GM12878 (cell line): ENCODE measurements around the gene CTNNA3.

Experiments
- TAF1 ChIP-seq: IDR thresholded peaks from 2 replicates; pipeline ENCODE4 v1.6.1; 2011; ENCODE audit warnings: mild to moderate bottlenecking, low read depth, low read length, borderline replicate concordance
- TARDBP ChIP-seq: IDR thresholded peaks from 2 replicates; pipeline ENCODE4 v1.6.1; 2016; ENCODE audit warnings: borderline replicate concordance
- ZBED1 ChIP-seq: IDR thresholded peaks from 2 replicates; pipeline ENCODE4 v1.6.1; 2016; ENCODE audit warnings: borderline replicate concordance

DNA sequence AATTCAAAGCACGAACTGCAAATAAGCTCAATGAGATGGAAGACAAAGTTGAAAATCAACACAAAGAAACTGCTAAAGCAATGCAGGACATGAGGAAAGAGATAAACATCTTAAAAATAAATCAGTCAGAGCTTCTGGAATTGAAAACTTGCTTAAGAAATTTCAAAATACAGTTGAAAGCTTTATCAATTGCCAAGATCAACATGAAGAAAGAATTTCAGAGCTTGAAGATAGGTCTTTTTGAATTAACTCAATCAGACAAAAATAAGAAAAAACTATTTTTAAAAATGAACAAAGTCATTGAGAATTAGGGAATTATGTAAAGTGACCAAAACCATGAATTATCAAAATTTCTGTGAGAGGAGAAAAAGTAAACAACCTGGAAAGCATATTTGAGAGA is 218.1 kb downstream of the CTNNA3 start:
- no peak for TF ChIP-seq TAF1
- TF ChIP-seq TARDBP, result no peak
- TF ChIP-seq ZBED1, result no peak
